ENCODE measurements around the gene GSTA2. TPM values are rescaled to one million over a fixed set of nuclear protein-coding genes. Genes with fewer than 3 reads are reported as not detected.
A peak's percentile ranks its signal among the peaks of the same experiment; 100 is the strongest.

The GSTA2 gene
- total and polyA plus RNA-seq, 2 of the 13 experiments (the other 11 are each of a cell fraction or from before 2014, with no cell fraction given) = 0.75 to 13.7 TPM

GRCh38 chr6:52786249-52786956, 23.1 kb upstream of the GSTA2 start:
- ATAC-seq = no peak
- H3K27me3 ChIP-seq (ENCODE audit: control insufficient read depth in 1 of 2, insufficient read depth in 2 of 2, low read length in 2 of 2) = no peaks in the 10 kb centered on the region
- no peaks in the 10 kb centered on the region for H3K79me2 ChIP-seq (ENCODE audit: insufficient read depth, low read length)
- intact Hi-C loops (cut with micrococcal nuclease; ENCODE audit: unreplicated experiment) = no loop called here
- in situ Hi-C loops (cut with HindIII; ENCODE audit: extremely low pct_ligation_motif_present, low pct_unique_long_range_greater_than_20kb) = loop anchor here (5.0 kb wide), 1 partner anchor 41 kb away; no protein-coding TSS in a partner anchor
- DNase-seq (ENCODE audit: low spot score) = no peak
- H3K9ac ChIP-seq (ENCODE audit: insufficient read depth, low read depth, low read length) = no peak overlapping the region
- ChIA-PET CTCF (ENCODE audit: low intra/inter-chr PET ratio, low total read pairs) (no interaction called here), POLR2A (interaction anchor here (2.2 to 2.6 kb wide), 2 partner anchors 10 to 61 kb away, joined by 9 to 10 read pairs; no protein-coding TSS in a partner anchor)
- no peaks in the 10 kb centered on the region for H3K9me3 ChIP-seq (ENCODE audit: low read length)
- FAIRE-seq = no peak
- BruUV-seq (replicated peaks) = no TSS peak
- 97% methylated on average over 20 of the region's 24 CpGs for WGBS (ENCODE audit: low lambda C conversion rate)
- H3K4me1 ChIP-seq (ENCODE audit: insufficient read depth, low read length) = peaks cover 75% of the 10 kb centered on the region
- H4K20me1 ChIP-seq (ENCODE audit: insufficient read depth, low read length) = no peaks in the 10 kb centered on the region
- peak overlapping the region; percentile 52 for H3K27ac ChIP-seq (ENCODE audit: extremely low read length, insufficient read depth, low read length)
- no peak overlapping the region for H2AFZ ChIP-seq (ENCODE audit: low read length)
- H3K4me3 ChIP-seq (replicated peaks in 1 of 3; ENCODE audit: insufficient read depth in 1 of 3, low read depth in 2 of 3, low read length in 3 of 3) = no peak overlapping the region
- no peaks in the 10 kb centered on the region for H3K36me3 ChIP-seq (replicated peaks in 1 of 2; ENCODE audit: control insufficient read depth in 1 of 2, insufficient read depth in 2 of 2, low read length in 2 of 2)
- H3K4me2 ChIP-seq (ENCODE audit: low read depth, low read length) = no peak overlapping the region
- TF ChIP-seq THRA (CRISPR knock-in tag; IDR thresholded peaks at IDR 0.05; ENCODE audit: borderline replicate concordance) (no peak), TOPORS (CRISPR knock-in tag; IDR thresholded peaks at IDR 0.05) (no peak), ZNF839 (CRISPR knock-in tag; IDR thresholded peaks at IDR 0.05; ENCODE audit: borderline replicate concordance) (0 out of 2 replicates have a peak, but pooled peaks have one; percentile 43), ZNF670 (CRISPR knock-in tag; IDR thresholded peaks at IDR 0.05; ENCODE audit: borderline replicate concordance) (no peak), BORCS8-MEF2B (CRISPR knock-in tag; IDR thresholded peaks at IDR 0.05) (peak; percentile 65; the same call in 1 of the 2 replicates), ZNF768 (CRISPR knock-in tag; IDR thresholded peaks at IDR 0.05) (peak; percentile 61; the same call in 1 of the 2 replicates), HINFP (CRISPR knock-in tag; IDR thresholded peaks at IDR 0.05; ENCODE audit: low read depth) (0 out of 2 replicates have a peak, but pooled peaks have one; percentile 23), ZNF225 (CRISPR knock-in tag; IDR thresholded peaks at IDR 0.05) (peak; percentile 79; the same call in 1 of the 2 replicates), GABPB1 (CRISPR knock-in tag; IDR thresholded peaks at IDR 0.05) (peak; percentile 15; the same call in 1 of the 2 replicates), ZNF280B (CRISPR knock-in tag; IDR thresholded peaks at IDR 0.05; ENCODE audit: borderline replicate concordance) (0 out of 2 replicates have a peak, but pooled peaks have one; percentile 57), ZNF350 (CRISPR knock-in tag; IDR thresholded peaks at IDR 0.05; ENCODE audit: borderline replicate concordance, low read depth) (0 out of 2 replicates have a peak, but pooled peaks have one; percentile 51), ZNF788 (CRISPR knock-in tag; IDR thresholded peaks at IDR 0.05; ENCODE audit: borderline replicate concordance) (0 out of 2 replicates have a peak, but pooled peaks have one; percentile 18)
